Left cardiac atrium (tissue), 4 donors: ENCODE measurements around the gene ANKMY1. TPM values are rescaled to one million over a fixed set of nuclear protein-coding genes. Genes with fewer than 3 reads are reported as not detected.

Source experiments
- ATAC-seq, 2 donors: fragments of 200-7000 bp; cut with Tn5 transposase; one replicate each; pipeline ENCODE4 v1.9.1; 2020; ENCODE audit warnings: mild to moderate bottlenecking in 2 of 2, moderate library complexity in 2 of 2
- DNase-seq: peaks from one replicate; pipeline ENCODE4 v3.0.0-alpha.2; 2020
- intact Hi-C, 2 donors: fragments of 100-400 bp; cut with DNase I; formaldehyde crosslinking; loops; one replicate each; pipeline versions ENCODE4 v1.14.1 to v1.15.1; 2022 to 2023
- total RNA-seq, 2 donors: library from RNA; stranded (reverse); fragmentation: NEBNext Ultra II Directional; extraction: Animal tissue kit (Norgen Biotek cat#: 25700); gene quantifications; one replicate each; pipeline ENCODE4 v1.2.1, GENCODE V29; 2021
- donor health status: DM: no; HTN: yes; CAD: no.
- donor health status: DM: no; HTN: yes; CAD: no; lungs with severe emphysema.
- donor health status: DM: yes; HTN: yes; CAD: no.
- donor health status: Dilated cardiomyopathy.

ANKMY1 gene
- total RNA-seq, 2 donors from 2014 or later = 4.9 to 8.1 TPM

GRCh38 chr2:240596491-240596931, 38.7 kb upstream of the ANKMY1 start:
- ATAC-seq = peak; percentile 46 to 74
- DNase-seq = peak; percentile 64
- intact Hi-C loops = no loop called here

GRCh38 chr2:240596080-240596460, 38.3 kb upstream of the ANKMY1 start:
- intact Hi-C loops = no loop called here
- DNase-seq (peak; percentile 22), ATAC-seq (peak; percentile 2 to 40)

DNA sequence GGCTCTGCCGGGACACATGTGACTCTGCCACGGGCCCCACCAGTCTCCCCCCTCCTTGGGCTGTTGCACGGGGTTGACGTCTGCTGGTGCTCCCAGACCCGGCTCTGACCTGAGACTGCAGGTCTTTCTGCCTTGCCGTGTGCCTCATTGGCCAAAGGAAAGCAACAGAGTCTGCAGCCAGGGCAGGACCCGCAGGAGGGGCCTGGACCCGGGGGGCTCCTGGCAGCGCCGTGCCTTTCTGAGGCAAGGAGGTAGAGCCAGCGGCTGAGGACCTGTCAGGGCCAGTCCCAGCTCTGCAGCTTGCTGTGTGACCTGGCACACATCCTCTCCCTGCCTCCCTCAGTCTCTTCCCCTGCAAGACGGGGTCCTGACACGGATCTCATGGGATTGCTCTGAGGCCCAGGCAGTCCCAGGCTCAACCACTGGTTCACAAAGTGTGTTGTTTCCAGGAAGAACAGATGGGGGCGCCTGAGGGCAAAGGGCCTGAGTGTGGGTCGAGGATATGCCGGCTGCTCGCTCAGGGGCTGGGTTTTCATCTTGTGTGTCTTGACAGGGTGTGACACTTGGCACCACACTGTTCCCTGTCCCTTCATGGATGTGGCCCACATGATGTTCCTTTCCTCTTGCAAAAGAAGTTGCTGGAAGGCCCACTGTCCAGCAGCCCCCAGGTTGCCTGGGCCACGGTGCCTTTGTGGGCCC, 37.7 kb upstream of the ANKMY1 start:
- DNase-seq = peak; percentile 18
- peak in 1 of 2 donors; percentile 10 for ATAC-seq
- intact Hi-C loops = no loop called here

- DNase-seq = peak; percentile 20
- intact Hi-C loops = no loop called here
These were observed 37.0 kb upstream of the ANKMY1 start for GRCh38 chr2:240594511-240595380.

DNA sequence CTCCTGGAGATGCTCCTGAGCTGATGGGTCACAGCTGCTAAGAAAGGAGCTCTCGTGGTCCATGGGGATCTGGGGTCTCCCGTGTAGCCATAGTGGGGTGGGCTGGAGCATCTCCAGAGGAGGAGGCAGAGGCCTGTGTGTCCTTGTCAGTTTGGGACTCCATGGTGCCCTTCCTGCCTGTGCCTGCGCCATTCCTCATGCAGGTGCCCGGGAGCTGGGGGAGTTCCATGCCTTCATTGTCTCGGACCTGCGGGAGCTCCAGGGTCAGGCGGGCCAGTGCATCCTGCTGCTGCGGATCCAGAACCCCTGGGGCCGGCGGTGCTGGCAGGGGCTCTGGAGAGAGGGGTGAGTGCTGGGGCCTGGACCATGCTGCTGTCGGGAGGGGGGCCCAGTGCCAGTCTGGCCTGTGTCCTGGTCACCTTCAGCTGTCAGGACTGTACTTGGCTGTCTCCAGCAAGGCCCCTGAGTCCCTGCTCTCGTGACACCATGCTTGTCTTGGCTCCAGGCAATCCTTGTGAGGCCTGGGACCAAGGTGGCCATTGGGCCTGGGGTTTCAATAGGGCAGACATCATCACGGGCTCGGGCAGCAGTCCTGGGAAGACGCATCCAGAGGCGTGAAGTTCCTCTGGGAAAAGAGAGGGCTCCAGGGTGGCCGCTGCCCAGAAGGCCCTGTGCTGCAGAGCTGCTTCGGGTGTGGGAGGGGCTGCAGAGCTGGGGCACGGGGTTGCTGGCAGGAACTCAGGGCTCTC, 36.1 kb upstream of the ANKMY1 start:
- DNase-seq (peak; percentile 46), ATAC-seq (peak; percentile 57 to 70)
- intact Hi-C loops = no loop called here

More at GRCh38 chr2:240594511-240595380, 37.0 kb upstream of the ANKMY1 start:
- ATAC-seq = no peak

DNA sequence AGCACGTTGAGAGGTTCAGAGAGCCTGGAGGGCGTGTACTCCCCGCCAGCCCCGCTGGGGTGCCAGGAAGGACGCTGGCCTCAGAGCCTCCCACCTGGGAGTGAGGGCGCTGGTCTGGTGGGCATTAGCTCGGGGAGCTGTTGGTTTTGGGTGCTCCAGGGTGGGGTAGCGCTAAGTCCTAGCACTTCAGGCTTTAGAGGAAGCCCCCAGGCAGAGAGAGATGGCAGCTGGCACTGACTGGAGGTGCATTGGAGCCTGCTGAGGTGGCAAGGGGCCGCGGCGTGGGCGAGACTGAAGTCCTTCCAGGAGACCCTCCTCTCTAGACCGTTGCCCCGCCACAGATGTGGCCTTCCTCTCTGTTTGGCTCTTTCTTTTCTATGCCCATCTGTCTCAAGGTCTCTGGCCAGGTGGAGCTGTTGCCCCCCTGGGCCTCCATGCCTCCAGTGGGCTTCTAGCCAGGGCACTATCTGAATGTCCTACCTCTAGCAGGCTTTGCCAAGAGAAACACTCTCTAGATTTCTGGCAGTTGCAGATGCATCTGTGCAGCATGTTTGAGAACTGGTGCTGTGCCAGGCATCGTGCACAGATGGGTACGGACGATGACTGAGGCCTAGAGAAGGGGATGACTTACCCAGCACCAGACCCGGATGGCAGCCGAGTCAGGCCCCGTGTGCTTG, 35.4 kb upstream of the ANKMY1 start:
- intact Hi-C loops = no loop called here
- peak; percentile 28 for DNase-seq
- peak; percentile 16 to 47 for ATAC-seq

DNA sequence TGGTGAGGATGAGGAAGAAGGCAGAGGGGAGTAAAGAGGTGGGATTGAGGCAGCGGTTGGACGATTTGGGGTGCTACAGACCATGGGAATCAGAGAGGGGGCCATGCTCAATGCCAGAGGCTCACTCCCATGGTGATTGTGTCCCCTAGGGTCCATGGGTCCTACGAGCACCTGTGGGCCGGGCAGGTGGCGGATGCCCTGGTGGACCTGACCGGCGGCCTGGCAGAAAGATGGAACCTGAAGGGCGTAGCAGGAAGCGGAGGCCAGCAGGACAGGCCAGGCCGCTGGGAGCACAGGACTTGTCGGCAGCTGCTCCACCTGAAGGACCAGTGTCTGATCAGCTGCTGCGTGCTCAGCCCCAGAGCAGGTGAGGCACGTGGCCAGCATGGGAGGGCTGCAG, 34.0 kb upstream of the ANKMY1 start:
- ATAC-seq (no peak), DNase-seq (peak; percentile 10)
- intact Hi-C loops = no loop called here

- no peak for ATAC-seq
These were observed 33.4 kb upstream of the ANKMY1 start for GRCh38 chr2:240591226-240591625.

GRCh38 chr2:240590681-240591111, 32.9 kb upstream of the ANKMY1 start:
- ATAC-seq = no peak
- intact Hi-C loops = no loop called here
- DNase-seq = peak; percentile 19

More at GRCh38 chr2:240591226-240591625, 33.4 kb upstream of the ANKMY1 start:
- intact Hi-C loops = no loop called here
- no peak for DNase-seq

DNA sequence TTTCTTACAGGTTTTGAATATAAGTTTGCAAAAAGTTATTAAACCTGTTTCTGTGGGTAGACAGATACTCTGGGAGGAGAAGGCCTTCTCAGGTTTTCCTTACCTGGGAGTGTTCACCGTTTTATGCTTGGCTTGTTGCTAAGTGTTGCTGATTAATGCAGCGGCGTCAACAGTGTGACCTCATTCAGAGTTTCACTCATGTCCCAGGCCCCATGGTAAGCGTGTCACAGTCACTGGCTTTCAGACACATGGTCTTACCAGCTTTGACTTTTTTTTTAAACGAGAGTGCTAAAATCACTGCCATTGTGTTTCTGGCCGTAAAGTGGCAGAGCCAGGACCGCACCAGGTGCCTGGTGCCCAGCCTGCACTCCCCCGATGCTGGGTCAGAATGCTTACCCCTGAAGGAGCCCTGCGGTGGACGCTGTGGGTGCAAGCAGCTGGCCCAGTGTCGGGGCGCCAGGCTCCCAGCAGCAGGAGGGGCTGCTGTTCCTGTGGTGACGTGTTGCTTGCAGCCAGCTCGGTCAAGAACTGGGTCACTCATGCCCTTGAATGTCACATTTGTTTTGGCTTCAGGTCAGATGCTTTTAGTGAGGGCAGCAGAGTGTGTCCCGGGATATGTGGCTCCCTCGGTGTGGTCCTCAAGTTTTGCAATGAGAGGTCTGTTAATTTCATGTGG, 32.2 kb upstream of the ANKMY1 start:
- intact Hi-C loops = no loop called here
- peak; percentile 5 for DNase-seq
- ATAC-seq = no peak

- peak; percentile 16 for DNase-seq
- no peak for ATAC-seq
- intact Hi-C loops = no loop called here
These were observed 31.6 kb upstream of the ANKMY1 start for GRCh38 chr2:240589375-240589774.

- ATAC-seq = no peak
- peak; percentile 8 for DNase-seq
- intact Hi-C loops = no loop called here
These were observed 30.9 kb upstream of the ANKMY1 start for GRCh38 chr2:240588669-240589068.

DNA sequence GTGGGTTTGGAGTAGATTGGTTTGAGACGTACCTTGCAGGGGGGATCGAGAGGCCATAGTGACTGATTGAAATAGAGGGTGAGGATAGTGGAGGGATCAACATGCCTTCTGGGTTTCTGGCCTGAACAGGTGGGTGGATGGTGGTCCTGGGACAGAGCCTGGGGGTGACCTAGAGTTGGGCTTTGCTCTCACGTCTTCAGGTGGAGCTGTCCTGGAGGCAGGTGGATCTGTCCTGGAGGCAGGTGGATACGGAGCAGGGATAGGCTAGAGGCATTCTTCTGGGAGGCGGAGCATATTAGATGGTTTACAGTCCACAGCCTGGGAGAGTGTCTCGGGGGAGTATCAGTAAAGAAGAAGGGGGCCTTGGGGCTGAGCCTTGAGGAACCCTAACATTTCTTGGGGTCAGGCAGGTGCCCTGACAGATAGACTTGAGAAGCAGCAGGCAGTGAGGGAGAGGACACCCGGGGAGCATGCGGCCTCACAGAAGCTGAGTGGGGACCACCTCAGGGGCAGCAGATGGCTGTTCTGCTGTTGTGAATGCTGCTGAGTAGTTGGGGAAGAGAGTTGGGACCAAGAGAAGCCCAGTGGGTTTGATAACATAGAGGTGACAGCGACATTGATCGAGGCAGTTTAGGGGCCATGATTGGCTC, 30.3 kb upstream of the ANKMY1 start:
- intact Hi-C loops = no loop called here
- peak; percentile 7 for DNase-seq

GRCh38 chr2:240586919-240587800, 29.4 kb upstream of the ANKMY1 start:
- ATAC-seq = peak; percentile 16 to 32
- peak; percentile 57 for DNase-seq
- intact Hi-C loops = no loop called here

More for the DNA sequence above, 30.3 kb upstream of the ANKMY1 start:
- ATAC-seq = no peak

DNA sequence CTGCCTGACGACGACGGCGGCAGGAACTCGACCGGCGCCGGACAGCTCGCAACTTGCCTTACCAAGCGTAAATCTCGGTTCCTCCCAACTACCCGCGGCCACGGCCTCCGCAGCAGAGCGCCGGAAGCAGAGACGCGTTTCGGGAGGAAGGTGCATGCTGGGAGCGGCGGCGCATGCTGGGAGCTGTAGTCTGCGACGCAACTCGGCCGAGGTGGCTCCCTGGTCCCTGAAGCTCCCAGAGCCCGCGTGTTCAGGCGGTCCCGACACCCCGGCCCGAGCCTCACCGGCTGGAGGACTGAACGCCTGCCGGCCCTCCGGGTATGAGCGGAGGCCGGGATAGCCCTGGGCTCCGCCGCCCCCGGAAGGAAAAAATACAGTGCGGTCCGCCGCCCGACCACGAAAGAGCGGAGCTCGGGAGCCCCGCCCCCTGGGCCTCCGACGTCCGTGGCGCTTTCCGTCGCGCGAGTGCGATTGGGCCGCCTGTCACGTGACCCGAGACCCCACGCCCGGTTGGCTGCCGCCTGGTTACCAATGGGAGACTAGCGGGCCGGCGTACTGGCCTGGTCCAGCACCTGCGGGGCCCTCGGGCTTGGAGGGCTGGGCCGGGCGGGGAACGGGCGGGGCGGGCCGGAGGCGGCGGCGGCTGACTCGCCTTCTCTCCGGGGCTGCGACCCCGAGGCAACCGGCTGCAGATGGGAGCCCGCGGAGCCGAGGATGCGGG, 28.6 kb upstream of the ANKMY1 start, which contains the start of gene CAPN10:
TSS of gene CAPN10 (plus strand) at position 537 of the 721 bp plus-strand sequence. CDS start at position 715, 178 bp downstream.
- ATAC-seq = peak; percentile 97
- peak; percentile 99 for DNase-seq
- intact Hi-C loops = no loop called here

- ATAC-seq = no peak
- intact Hi-C loops = no loop called here
- DNase-seq = peak; percentile 14
These were observed 28.0 kb upstream of the ANKMY1 start for GRCh38 chr2:240585681-240586197.
